SW 1271 (cell line): Measurements from ENCODE around the gene BAD.

Experiments used
- DNase-seq, 2 experiments: peaks; one replicate each; lab custom pipeline; 2025; lab: John Stamatoyannopoulos, UW

Gene BAD

GRCh38 chr11:64296236-64296635 is 11.8 kb upstream of the BAD start:
- no peak for DNase-seq

- DNase-seq = no peak
Observed at GRCh38 chr11:64295760-64296159, 11.3 kb upstream of the BAD start.

- no peak for DNase-seq
Observed at GRCh38 chr11:64294774-64295173, 10.3 kb upstream of the BAD start.

- no peak for DNase-seq
Observed at GRCh38 chr11:64292460-64293254, 8.2 kb upstream of the BAD start.

GRCh38 chr11:64291752-64292459 is 7.4 kb upstream of the BAD start:
- no peak for DNase-seq

- no peak for DNase-seq
Observed at GRCh38 chr11:64291262-64291751, 6.8 kb upstream of the BAD start, which contains the start of gene KCNK4. KCNK4 (plus strand) TSS chr11:64291302; CDS start chr11:64293019, 1,717 bp downstream.

GRCh38 chr11:64290352-64291261 is 6.1 kb upstream of the BAD start:
- DNase-seq = no peak

- no peak for DNase-seq
Observed at GRCh38 chr11:64289002-64289564, 4.6 kb upstream of the BAD start.

- no peak for DNase-seq
Observed at GRCh38 chr11:64288353-64288750, 3.9 kb upstream of the BAD start.

- no peak for DNase-seq
Observed at GRCh38 chr11:64287676-64288352, 3.3 kb upstream of the BAD start.

- DNase-seq = no peak
Observed at GRCh38 chr11:64286801-64287159, 2.3 kb upstream of the BAD start.

- DNase-seq = peak in 1 of 2 experiments; percentile 40
Observed at GRCh38 chr11:64285885-64286800, 1.7 kb upstream of the BAD start.

- peak in 1 of 2 experiments; percentile 75 for DNase-seq
Observed at GRCh38 chr11:64284962-64285884, 758 bp upstream of the BAD start, which contains the start of gene GPR137. GPR137 (plus strand) TSS chr11:64285848; CDS start chr11:64286525, 677 bp downstream.

- DNase-seq = no peak
Observed at GRCh38 chr11:64283092-64283491, 1.4 kb downstream of the BAD start.

- DNase-seq = no peak
Observed at GRCh38 chr11:64281957-64282770, 2.3 kb downstream of the BAD start.

- DNase-seq = no peak
Observed at GRCh38 chr11:64278576-64279190, 5.8 kb downstream of the BAD start.

GRCh38 chr11:64276653-64277431 is 7.6 kb downstream of the BAD start:
- no peak for DNase-seq
